A673 (cell line): ENCODE results near the gene MAP2K3. TPM values are rescaled to one million over a fixed set of nuclear protein-coding genes. Genes with fewer than 3 reads are reported as not detected.

Experiments used
- BruUV-seq: library from RNA; stranded (reverse); fragments of 400-500 nt; replicated peaks from 2 replicates; lab custom pipeline; 2021; lab: Mats Ljungman, UMichigan
- CTCF ChIA-PET: fragments of 300-600 bp; sonication (Branson Sonifier 250); formaldehyde crosslinking; loops from one replicate; lab custom pipeline; 2022; ENCODE audit warnings: antibody characterized with exemption; lab: Charles Lee
- POLR2A ChIA-PET: fragments of 300-600 bp; sonication (Branson Sonifier 250); formaldehyde crosslinking; loops from one replicate; lab custom pipeline; 2022; ENCODE audit warnings: antibody characterized with exemption; ENCODE audit not compliant: low non-redundant PET; lab: Charles Lee
- DNase-seq: peaks from one replicate; pipeline ENCODE4 v3.0.0-alpha.2; 2015; ENCODE audit warnings: low spot score
- H3K27ac ChIP-seq: fragments of 200-600 bp; sonication (generic); 2 replicates; pipeline ENCODE4 v1.5.1; 2016; ENCODE audit warnings: mixed run types, low read depth, mild to moderate bottlenecking, mixed read lengths, antibody characterized with exemption, low read length; ENCODE audit not compliant: poor library complexity, severe bottlenecking
- H3K27me3 ChIP-seq: fragments of 200-600 bp; sonication (generic); replicated peaks from 2 replicates; pipeline ENCODE4 v1.6.1; 2017; ENCODE audit warnings: mixed run types, low read depth, mild to moderate bottlenecking, mixed read lengths, antibody characterized with exemption, low read length; ENCODE audit not compliant: insufficient read depth, poor library complexity
- H3K36me3 ChIP-seq: fragments of 200-600 bp; sonication (generic); 2 replicates; pipeline ENCODE4 v1.6.1; 2016; ENCODE audit warnings: mixed run types, mild to moderate bottlenecking, mixed read lengths, antibody characterized with exemption, low read length; ENCODE audit not compliant: insufficient read depth, poor library complexity, severe bottlenecking
- H3K4me1 ChIP-seq: fragments of 200-600 bp; sonication (generic); 2 replicates; pipeline ENCODE4 v1.6.1; 2017; ENCODE audit warnings: mixed run types, mild to moderate bottlenecking, mixed read lengths, antibody characterized with exemption, low read length; ENCODE audit not compliant: insufficient read depth, poor library complexity, severe bottlenecking
- H3K4me3 ChIP-seq: fragments of 200-600 bp; sonication (generic); 2 replicates; pipeline ENCODE4 v1.5.1; 2016; ENCODE audit warnings: low read depth, mixed run types, mild to moderate bottlenecking, mixed read lengths, low read length; ENCODE audit not compliant: poor library complexity, severe bottlenecking
- H3K9me3 ChIP-seq: fragments of 200-600 bp; sonication (generic); 2 replicates; pipeline ENCODE4 v1.6.1; 2016; ENCODE audit warnings: mixed run types, low read depth, mild to moderate bottlenecking, mixed read lengths, antibody characterized with exemption, low read length; ENCODE audit not compliant: poor library complexity, severe bottlenecking
- EZH2 ChIP-seq: fragments of 200-600 bp; sonication (generic); IDR thresholded peaks from 2 replicates; pipeline ENCODE4 v1.6.1; 2017; ENCODE audit warnings: borderline replicate concordance, low read depth, mild to moderate bottlenecking, mixed read lengths, antibody characterized with exemption, low read length; ENCODE audit not compliant: poor library complexity, severe bottlenecking
- intact Hi-C: fragments of 100-400 bp; cut with micrococcal nuclease; formaldehyde crosslinking; loops from one replicate; pipeline ENCODE4 v1.10.0; 2022; ENCODE audit not compliant: unreplicated experiment
- total RNA-seq: library from RNA; stranded (reverse); gene quantifications from 2 replicates; pipeline ENCODE4 v1.2.3, GENCODE V29; 2021
- TF ChIP-seq, protein P1 (sequence below): fragments of 300-800, 200-600 bp; sonication (generic); conservative IDR thresholded peaks from 2 replicates; pipeline ENCODE4 v1.5.1; 2017; ENCODE audit warnings: low read depth, mild to moderate bottlenecking, antibody characterized with exemption, low read length, moderate library complexity, mixed read lengths

The MAP2K3 gene
- total RNA-seq, 1 experiment from 2014 or later: 44.0 TPM

GRCh38 chr17:21251337-21252010 lies 33.0 kb upstream of the MAP2K3 start:
- intact Hi-C loops: loop anchor here (2.0 kb wide), 1 partner anchor 23 kb away; no protein-coding TSS in a partner anchor

GRCh38 chr17:21252289-21252795 lies 32.2 kb upstream of the MAP2K3 start:
- Histone ChIP-seq H3K27me3 (no peaks in the 10 kb centered on the region), H3K4me3 (peak overlapping the region; percentile 48), H3K36me3 (no peaks in the 10 kb centered on the region), H3K4me1 (no peaks in the 10 kb centered on the region), H3K27ac (no peak overlapping the region), H3K9me3 (no peaks in the 10 kb centered on the region)
- no peak for TF ChIP-seq EZH2
- TF ChIP-seq, protein P1, sequence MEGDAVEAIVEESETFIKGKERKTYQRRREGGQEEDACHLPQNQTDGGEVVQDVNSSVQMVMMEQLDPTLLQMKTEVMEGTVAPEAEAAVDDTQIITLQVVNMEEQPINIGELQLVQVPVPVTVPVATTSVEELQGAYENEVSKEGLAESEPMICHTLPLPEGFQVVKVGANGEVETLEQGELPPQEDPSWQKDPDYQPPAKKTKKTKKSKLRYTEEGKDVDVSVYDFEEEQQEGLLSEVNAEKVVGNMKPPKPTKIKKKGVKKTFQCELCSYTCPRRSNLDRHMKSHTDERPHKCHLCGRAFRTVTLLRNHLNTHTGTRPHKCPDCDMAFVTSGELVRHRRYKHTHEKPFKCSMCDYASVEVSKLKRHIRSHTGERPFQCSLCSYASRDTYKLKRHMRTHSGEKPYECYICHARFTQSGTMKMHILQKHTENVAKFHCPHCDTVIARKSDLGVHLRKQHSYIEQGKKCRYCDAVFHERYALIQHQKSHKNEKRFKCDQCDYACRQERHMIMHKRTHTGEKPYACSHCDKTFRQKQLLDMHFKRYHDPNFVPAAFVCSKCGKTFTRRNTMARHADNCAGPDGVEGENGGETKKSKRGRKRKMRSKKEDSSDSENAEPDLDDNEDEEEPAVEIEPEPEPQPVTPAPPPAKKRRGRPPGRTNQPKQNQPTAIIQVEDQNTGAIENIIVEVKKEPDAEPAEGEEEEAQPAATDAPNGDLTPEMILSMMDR: no peak
- ChIA-PET POLR2A (no interaction called here), CTCF (no interaction called here)
- no peak for DNase-seq
- BruUV-seq: no TSS peak
- intact Hi-C loops: loop anchor here (2.0 kb wide), 1 partner anchor 22 kb away; no protein-coding TSS in a partner anchor

More at GRCh38 chr17:21251337-21252010, 33.0 kb upstream of the MAP2K3 start:
- BruUV-seq: no TSS peak
- DNase-seq: no peak
- Histone ChIP-seq H3K9me3 (no peaks in the 10 kb centered on the region), H3K36me3 (no peaks in the 10 kb centered on the region), H3K27ac (no peak overlapping the region), H3K27me3 (no peaks in the 10 kb centered on the region), H3K4me1 (no peaks in the 10 kb centered on the region), H3K4me3 (no peak overlapping the region)
- ChIA-PET CTCF (interaction anchor here (0.6 kb wide), 1 partner anchor 24 kb away, joined by 7 read pairs; no protein-coding TSS in a partner anchor), POLR2A (no interaction called here)
- TF ChIP-seq, protein P1: no peak
- TF ChIP-seq EZH2: no peak

DNA sequence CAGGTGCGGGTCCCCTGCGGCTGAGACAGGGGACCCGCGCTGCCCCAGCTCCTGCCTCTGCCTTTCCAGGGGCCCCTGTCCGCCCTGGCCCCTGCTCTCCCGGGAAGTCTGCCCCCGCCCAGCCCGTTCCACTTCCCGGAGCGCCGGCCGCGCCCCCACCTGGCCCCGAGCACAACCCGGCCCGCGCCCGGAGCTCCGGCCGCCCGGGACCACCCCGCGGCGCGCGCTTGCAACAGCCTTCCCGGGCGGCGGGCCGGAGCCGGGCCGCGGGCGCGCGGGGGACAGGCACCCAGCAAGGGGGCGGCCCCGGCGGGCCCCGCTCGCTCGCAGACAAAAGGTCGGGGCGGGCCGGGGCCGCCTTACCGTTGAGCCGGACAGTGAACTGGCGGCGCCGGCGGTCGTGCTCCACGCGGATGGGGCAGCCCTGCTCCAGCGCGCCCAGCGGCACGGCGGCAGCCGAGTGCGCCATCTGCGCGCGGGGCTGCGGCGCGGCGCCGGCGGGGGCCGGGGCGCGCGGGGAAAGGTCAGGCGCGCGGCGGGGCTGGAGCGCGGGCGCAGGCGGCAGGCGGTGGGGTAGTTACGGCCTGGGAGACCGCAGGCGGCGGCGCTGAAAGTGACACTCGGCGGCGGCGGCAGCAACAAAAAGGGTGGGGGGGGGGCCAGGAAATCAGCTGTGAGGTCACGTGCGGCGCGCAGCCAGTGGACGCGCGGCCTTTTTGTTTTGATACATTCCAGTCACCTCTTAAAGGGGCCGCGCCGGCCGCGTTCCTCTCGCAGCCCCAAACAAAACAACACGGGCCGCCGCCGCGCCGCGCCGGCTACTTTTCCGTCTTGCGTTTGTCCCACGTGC lies 31.5 kb upstream of the MAP2K3 start, which contains the start of gene NATD1:
TSS of gene NATD1 (minus strand) at position 615 of the 850 bp plus-strand sequence. CDS start at position 469, 146 bp downstream.
- peak; percentile 89 for DNase-seq
- Histone ChIP-seq H3K4me3 (peak within 1 kb of the TSS; percentile 48), H3K27me3 (no peaks in the 10 kb centered on the region), H3K27ac (no peak within 1 kb of the TSS), H3K4me1 (no peaks in the 10 kb centered on the region), H3K36me3 (no peaks in the 10 kb centered on the region), H3K9me3 (no peaks in the 10 kb centered on the region)
- TF ChIP-seq, protein P1: no peak
- TF ChIP-seq EZH2: no peak
- ChIA-PET CTCF (no interaction called here), POLR2A (interaction anchor here (0.6 kb wide), 1 partner anchor 18 kb away, joined by 4 read pairs; no protein-coding TSS in a partner anchor)
- BruUV-seq: no TSS peak
- intact Hi-C loops: loop anchor here (2.0 kb wide), 1 partner anchor 22 kb away; no protein-coding TSS in a partner anchor
